PC-3 (cell line): ENCODE measurements around the gene SIGLEC10. TPM values are rescaled to one million over a fixed set of nuclear protein-coding genes. Genes with fewer than 3 reads are reported as not detected.

Experiments
- ATAC-seq: fragments of 200-7000 bp; cut with Tn5 transposase; 2 replicates; pipeline ENCODE4 v1.9.1; 2020; ENCODE audit warnings: mild to moderate bottlenecking, moderate library complexity
- BruUV-seq: library from RNA; stranded (reverse); fragments of 400-500 nt; replicated peaks from 2 replicates; lab custom pipeline; 2021; lab: Mats Ljungman, UMichigan
- CTCF ChIA-PET: fragments of 300-600 bp; sonication (Branson Sonifier 250); formaldehyde crosslinking; loops from one replicate; lab custom pipeline; 2022; ENCODE audit warnings: antibody characterized with exemption; lab: Charles Lee
- POLR2A ChIA-PET: fragments of 300-600 bp; sonication (Branson Sonifier 250); formaldehyde crosslinking; loops from one replicate; lab custom pipeline; 2022; ENCODE audit warnings: antibody characterized with exemption; ENCODE audit not compliant: unreplicated experiment; lab: Charles Lee
- DNase-seq: peaks from one replicate; pipeline ENCODE4 v3.0.0-alpha.2; 2015
- H2AFZ ChIP-seq: fragments of 300-600 bp; sonication (generic); 2 replicates; pipeline ENCODE4 v1.6.0; 2016; ENCODE audit warnings: antibody characterized with exemption, low read length
- H3F3A ChIP-seq: fragments of 300-600 bp; sonication (generic); one replicate; pipeline ENCODE4 v1.6.0; 2017; ENCODE audit warnings: antibody characterized with exemption, low read length, control low read depth, mild to moderate bottlenecking; ENCODE audit not compliant: unreplicated experiment
- H3K27ac ChIP-seq: fragments of 300-600 bp; sonication (generic); 2 replicates; pipeline ENCODE4 v1.5.1; 2016; ENCODE audit warnings: mild to moderate bottlenecking, low read length
- H3K27me3 ChIP-seq: fragments of 300-600 bp; sonication (generic); 2 replicates; pipeline ENCODE4 v1.6.1; 2016; ENCODE audit warnings: low read length, mixed read lengths
- H3K36me3 ChIP-seq: fragments of 300-600 bp; sonication (generic); 2 replicates; pipeline ENCODE4 v1.6.1; 2016; ENCODE audit warnings: low read depth, mixed run types, low read length, mixed read lengths
- H3K4me1 ChIP-seq: fragments of 300-600 bp; sonication (generic); 2 replicates; pipeline ENCODE4 v1.5.1; 2016; ENCODE audit warnings: low read length; ENCODE audit not compliant: insufficient read depth
- H3K4me2 ChIP-seq: fragments of 300-600 bp; sonication (generic); 2 replicates; pipeline ENCODE4 v1.6.0; 2016; ENCODE audit warnings: low read length
- H3K4me3 ChIP-seq: fragments of 300-600 bp; sonication (generic); 2 replicates; pipeline ENCODE4 v1.5.1; 2016; ENCODE audit warnings: mild to moderate bottlenecking, low read length, mixed read lengths
- H3K79me2 ChIP-seq: fragments of 300-600 bp; sonication (generic); 2 replicates; pipeline ENCODE4 v1.6.1; 2017; ENCODE audit warnings: low read length, mixed read lengths
- H3K9ac ChIP-seq: fragments of 300-600 bp; sonication (generic); 2 replicates; pipeline ENCODE4 v1.6.0; 2016; ENCODE audit warnings: mild to moderate bottlenecking, low read length
- H3K9me2 ChIP-seq: fragments of 300-600 bp; sonication (generic); replicated peaks from 2 replicates; pipeline ENCODE4 v1.6.1; 2016; ENCODE audit warnings: mixed run types, low read length, mixed read lengths
- H3K9me3 ChIP-seq: fragments of 300-600 bp; sonication (generic); 2 replicates; pipeline ENCODE4 v1.6.1; 2016; ENCODE audit warnings: low read length, mixed read lengths
- H4K20me1 ChIP-seq: fragments of 300-600 bp; sonication (generic); 2 replicates; pipeline ENCODE4 v1.6.1; 2016; ENCODE audit warnings: low read length, mixed read lengths
- EZH2 ChIP-seq: fragments of 300-600 bp; sonication (generic); IDR thresholded peaks from one replicate; pipeline ENCODE4 v1.6.1; 2017; ENCODE audit warnings: antibody characterized with exemption, mild to moderate bottlenecking, low read length; ENCODE audit not compliant: unreplicated experiment
- EZH2phosphoT487 ChIP-seq: fragments of 300-600 bp; sonication (generic); IDR thresholded peaks from 2 replicates; pipeline ENCODE4 v1.6.1; 2018; ENCODE audit warnings: mild to moderate bottlenecking, antibody characterized with exemption, low read length, borderline replicate concordance
- intact Hi-C: fragments of 100-400 bp; cut with micrococcal nuclease; formaldehyde crosslinking; loops from 2 replicates; pipeline ENCODE4 v1.9.0; 2023
- total RNA-seq: library from RNA; depleted of rRNA; stranded (reverse); fragments of >200 nt; gene quantifications from 2 replicates; pipeline ENCODE4 v1.2.3, GENCODE V29; 2014
- TF ChIP-seq, protein P1 (sequence below): fragments of 300-600 bp; sonication (generic); conservative IDR thresholded peaks from 2 replicates; pipeline ENCODE4 v1.5.1; 2017; ENCODE audit warnings: antibody characterized with exemption, low read depth, mild to moderate bottlenecking, low read length

SIGLEC10 gene
- total RNA-seq, 1 experiment from 2014 or later = not detected

DNA sequence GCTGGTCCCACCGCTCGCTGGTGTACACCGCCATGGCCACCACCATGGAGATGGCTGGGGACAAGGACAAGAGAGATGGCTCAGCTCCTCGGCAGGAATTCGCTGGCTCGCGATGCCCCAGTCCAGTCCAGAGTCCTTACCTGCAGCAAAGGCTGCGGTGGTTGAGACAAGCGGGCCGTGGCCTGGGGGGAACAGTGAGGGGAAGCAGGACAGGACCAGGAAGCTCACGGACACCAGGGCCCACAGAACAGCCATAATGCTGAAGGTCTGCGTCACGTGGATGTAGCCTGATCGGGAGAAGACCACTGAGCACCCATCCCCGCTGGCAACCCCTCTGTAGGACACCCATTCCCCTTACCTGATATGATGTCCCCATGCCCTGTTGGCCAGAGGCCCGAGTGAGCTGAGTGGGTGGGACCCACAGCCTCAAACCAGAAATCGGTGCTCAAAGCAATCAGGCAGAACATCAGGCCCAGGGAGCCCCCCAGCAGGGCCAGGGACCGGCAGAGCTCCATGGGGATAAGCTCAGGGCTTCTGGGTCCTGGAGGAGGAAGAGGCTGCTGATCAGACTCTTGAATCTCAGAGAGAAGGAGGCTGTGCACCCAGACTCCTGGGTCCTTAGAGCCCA lies 45.3 kb downstream of the SIGLEC10 start:
- no peak overlapping the region for H3K4me2 ChIP-seq
- no TSS peak for BruUV-seq

DNA sequence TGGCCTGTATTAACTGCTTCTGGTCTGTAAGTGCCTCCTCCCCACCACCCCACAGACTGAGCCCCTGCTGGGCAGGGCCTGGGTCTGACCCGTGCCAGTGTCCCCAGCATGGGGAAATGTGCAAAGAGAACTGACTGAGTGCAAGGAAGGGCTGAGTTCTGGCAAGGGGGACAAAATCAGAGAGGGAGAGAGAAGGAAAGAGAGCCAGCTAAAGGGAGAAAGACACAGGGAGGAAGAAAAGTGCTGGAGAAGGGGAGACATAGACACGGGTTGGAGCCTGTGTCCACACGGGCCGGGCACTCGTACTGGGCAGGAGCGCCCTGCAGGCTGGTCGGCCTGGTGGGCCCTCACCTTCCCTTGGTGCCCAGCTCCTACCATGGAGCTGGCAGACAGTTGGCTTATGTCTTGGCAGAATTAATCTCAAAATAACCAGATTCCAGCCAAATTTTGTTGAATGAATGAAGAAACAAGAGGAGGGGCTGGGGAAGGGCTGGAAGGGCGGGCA lies 46.2 kb downstream of the SIGLEC10 start:
- Histone ChIP-seq H3K9me3 (no peaks in the 10 kb centered on the region), H3K79me2 (no peaks in the 10 kb centered on the region), H3K4me3 (no peak overlapping the region), H3K27ac (no peak overlapping the region), H3K36me3 (no peaks in the 10 kb centered on the region), H3K9me2 (no peaks in the 10 kb centered on the region), H3K27me3 (no peaks in the 10 kb centered on the region), H3K4me1 (peaks cover 6% of the 10 kb centered on the region; the same call in 1 of the 2 replicates), H3K4me2 (no peak overlapping the region), H3K9ac (no peak overlapping the region), H2AFZ (no peak overlapping the region), H4K20me1 (no peaks in the 10 kb centered on the region), H3F3A (no peaks in the 10 kb centered on the region)
- DNase-seq (no peak), ATAC-seq (no peak)
- no TSS peak for BruUV-seq
- CTCF ChIA-PET = no interaction called here
- intact Hi-C loops = no loop called here
- TF ChIP-seq EZH2 = no peak
- TF ChIP-seq EZH2phosphoT487 = no peak
- TF ChIP-seq, protein P1, sequence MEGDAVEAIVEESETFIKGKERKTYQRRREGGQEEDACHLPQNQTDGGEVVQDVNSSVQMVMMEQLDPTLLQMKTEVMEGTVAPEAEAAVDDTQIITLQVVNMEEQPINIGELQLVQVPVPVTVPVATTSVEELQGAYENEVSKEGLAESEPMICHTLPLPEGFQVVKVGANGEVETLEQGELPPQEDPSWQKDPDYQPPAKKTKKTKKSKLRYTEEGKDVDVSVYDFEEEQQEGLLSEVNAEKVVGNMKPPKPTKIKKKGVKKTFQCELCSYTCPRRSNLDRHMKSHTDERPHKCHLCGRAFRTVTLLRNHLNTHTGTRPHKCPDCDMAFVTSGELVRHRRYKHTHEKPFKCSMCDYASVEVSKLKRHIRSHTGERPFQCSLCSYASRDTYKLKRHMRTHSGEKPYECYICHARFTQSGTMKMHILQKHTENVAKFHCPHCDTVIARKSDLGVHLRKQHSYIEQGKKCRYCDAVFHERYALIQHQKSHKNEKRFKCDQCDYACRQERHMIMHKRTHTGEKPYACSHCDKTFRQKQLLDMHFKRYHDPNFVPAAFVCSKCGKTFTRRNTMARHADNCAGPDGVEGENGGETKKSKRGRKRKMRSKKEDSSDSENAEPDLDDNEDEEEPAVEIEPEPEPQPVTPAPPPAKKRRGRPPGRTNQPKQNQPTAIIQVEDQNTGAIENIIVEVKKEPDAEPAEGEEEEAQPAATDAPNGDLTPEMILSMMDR = no peak
- POLR2A ChIA-PET = interaction anchor here (0.6 kb wide), 1 partner anchor 61 kb away, joined by 3 read pairs; no protein-coding TSS in a partner anchor

More for the DNA sequence above, 45.3 kb downstream of the SIGLEC10 start:
- no peaks in the 10 kb centered on the region for H3K9me3 ChIP-seq
- H3K27me3 ChIP-seq = no peaks in the 10 kb centered on the region
- H3K79me2 ChIP-seq = no peaks in the 10 kb centered on the region
- intact Hi-C loops = no loop called here
- CTCF ChIA-PET = no interaction called here
- H3K9me2 ChIP-seq = no peaks in the 10 kb centered on the region
- H3K36me3 ChIP-seq = no peaks in the 10 kb centered on the region
- no peak for DNase-seq
- no peak overlapping the region for H3K4me3 ChIP-seq
- no peak overlapping the region for H2AFZ ChIP-seq
- POLR2A ChIA-PET = interaction anchor here (0.7 kb wide), 1 partner anchor 1324 kb away, joined by 4 read pairs; no protein-coding TSS in a partner anchor
- no peak overlapping the region for H3K9ac ChIP-seq
- no peak for ATAC-seq
- peaks cover 6% of the 10 kb centered on the region; the same call in 1 of the 2 replicates for H3K4me1 ChIP-seq
- H3F3A ChIP-seq = no peaks in the 10 kb centered on the region
- no peaks in the 10 kb centered on the region for H4K20me1 ChIP-seq
- no peak overlapping the region for H3K27ac ChIP-seq
- TF ChIP-seq, protein P1 = no peak
- TF ChIP-seq EZH2 = no peak
- TF ChIP-seq EZH2phosphoT487 = no peak

DNA sequence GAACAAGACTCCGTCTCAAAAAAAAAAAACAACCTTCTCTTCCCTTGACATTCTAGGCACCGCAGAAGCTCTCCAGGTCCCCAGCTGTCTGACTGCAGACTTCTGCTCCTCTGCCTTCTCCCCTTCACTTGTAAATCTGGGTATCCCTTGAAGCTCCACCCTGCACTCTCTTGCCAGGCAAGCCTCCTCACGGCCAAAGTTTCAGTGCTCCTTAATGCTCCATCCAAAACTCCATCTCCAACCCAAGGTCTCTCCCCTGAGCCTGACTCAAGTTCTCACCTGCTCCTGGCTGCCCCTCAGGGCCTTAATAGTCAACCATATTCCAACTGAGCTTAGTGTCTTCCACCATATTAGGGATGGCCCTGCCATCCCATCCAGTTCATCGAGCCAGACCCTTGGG lies 47.2 kb downstream of the SIGLEC10 start:
- no peaks in the 10 kb centered on the region for H3F3A ChIP-seq
- ChIA-PET POLR2A (interaction anchor here (0.6 kb wide), 1 partner anchor 62 kb away, joined by 3 read pairs; no protein-coding TSS in a partner anchor), CTCF (no interaction called here)
- H3K4me3 ChIP-seq = no peak overlapping the region
- no peaks in the 10 kb centered on the region for H3K9me3 ChIP-seq
- DNase-seq (no peak), ATAC-seq (no peak)
- no TSS peak for BruUV-seq
- no peak overlapping the region for H3K4me2 ChIP-seq
- H3K4me1 ChIP-seq = peaks cover 13% of the 10 kb centered on the region
- H4K20me1 ChIP-seq = no peaks in the 10 kb centered on the region
- H3K79me2 ChIP-seq = peaks cover 9% of the 10 kb centered on the region
- H3K27me3 ChIP-seq = no peaks in the 10 kb centered on the region
- H3K36me3 ChIP-seq = no peaks in the 10 kb centered on the region
- no peak overlapping the region for H3K9ac ChIP-seq
- no peak overlapping the region for H3K27ac ChIP-seq
- no peaks in the 10 kb centered on the region for H3K9me2 ChIP-seq
- TF ChIP-seq EZH2phosphoT487 (no peak), EZH2 (no peak)
- TF ChIP-seq, protein P1 = no peak
- intact Hi-C loops = no loop called here
- H2AFZ ChIP-seq = no peak overlapping the region
